ENCODE measurements around the gene ITPR1.

ITPR1 gene

GRCh38 chr3:4817128-4817527, 324.0 kb downstream of the ITPR1 start:
- TF ChIP-seq ZNF146 (tag by site-specific recombination; IDR thresholded peaks at IDR 0.05) (no peak), SETDB1 (IDR thresholded peaks at IDR 0.05; ENCODE audit: insufficient read length, low read length) (peak; percentile 86), ZSCAN18 (tag by site-specific recombination; IDR thresholded peaks at IDR 0.05) (no peak), ZEB2 (tag by site-specific recombination; IDR thresholded peaks at IDR 0.05) (no peak), ZFP41 (tag by site-specific recombination; IDR thresholded peaks at IDR 0.05; ENCODE audit: borderline replicate concordance) (no peak), ZNF37A (tag by site-specific recombination; IDR thresholded peaks at IDR 0.05) (no peak), TSHZ1 (tag by site-specific recombination; IDR thresholded peaks at IDR 0.05; ENCODE audit: borderline replicate concordance) (no peak)
- Histone ChIP-seq H3K4me1 (ENCODE audit: control insufficient read depth, insufficient read depth, low read length) (no peaks in the 10 kb centered on the region), H3K27ac (ENCODE audit: extremely low read depth, low read depth, low read length) (no peak overlapping the region), H3K9me3 (ENCODE audit: control insufficient read depth, insufficient read depth, low read depth, low read length) (no peaks in the 10 kb centered on the region), H3K4me3 (ENCODE audit: low read depth, low read length) (no peak overlapping the region), H3K36me3 (ENCODE audit: control insufficient read depth in 2 of 2, insufficient read depth in 1 of 2, low read length in 2 of 2) (peaks cover 0 to 41% of the 10 kb centered on the region in 2 experiments; a peak in 1 of 3 replicates)
- POLR2A ChIA-PET = no interaction called here
- CTCF ChIA-PET = interaction anchor here (0.6 kb wide), 1 partner anchor 277 kb away, joined by 3 read pairs; no protein-coding TSS in a partner anchor

GRCh38 chr3:4818164-4818563, 325.0 kb downstream of the ITPR1 start:
- ChIA-PET POLR2A (no interaction called here), CTCF (interaction anchor here (1.0 kb wide), 1 partner anchor 19 kb away, joined by 3 read pairs; no protein-coding TSS in a partner anchor)
- Histone ChIP-seq H3K4me3 (ENCODE audit: low read depth, low read length) (no peak overlapping the region), H3K4me1 (ENCODE audit: control insufficient read depth, insufficient read depth, low read length) (no peaks in the 10 kb centered on the region), H3K9me3 (ENCODE audit: control insufficient read depth, insufficient read depth, low read depth, low read length) (no peaks in the 10 kb centered on the region), H3K36me3 (ENCODE audit: control insufficient read depth in 2 of 2, insufficient read depth in 1 of 2, low read length in 2 of 2) (peaks cover 0 to 42% of the 10 kb centered on the region in 2 experiments; a peak in 1 of 3 replicates), H3K27ac (ENCODE audit: extremely low read depth, low read depth, low read length) (no peak overlapping the region)
- TF ChIP-seq HOXD13 (CRISPR knock-in tag; IDR thresholded peaks at IDR 0.05; ENCODE audit: borderline replicate concordance) (no peak), ZNF768 (tag by site-specific recombination; IDR thresholded peaks at IDR 0.05) (no peak), ZNF138 (tag by site-specific recombination; IDR thresholded peaks at IDR 0.05; ENCODE audit: borderline replicate concordance) (no peak), OSR2 (tag by site-specific recombination; IDR thresholded peaks at IDR 0.05) (no peak), REPIN1 (tag by site-specific recombination; IDR thresholded peaks at IDR 0.05; ENCODE audit: low read depth) (no peak), ZNF623 (tag by site-specific recombination; IDR thresholded peaks at IDR 0.05) (no peak), ZNF133 (tag by site-specific recombination; IDR thresholded peaks at IDR 0.05) (no peak), ZNF174 (tag by site-specific recombination; IDR thresholded peaks at IDR 0.05) (no peak), ZNF416 (tag by site-specific recombination; IDR thresholded peaks at IDR 0.05) (no peak), KLF9 (tag by site-specific recombination; IDR thresholded peaks at IDR 0.05; ENCODE audit: low read depth) (no peak), YY1 (tag by site-specific recombination; IDR thresholded peaks at IDR 0.05) (no peak), ZNF433 (tag by site-specific recombination; IDR thresholded peaks at IDR 0.05; ENCODE audit: low read depth) (no peak), ZNF341 (tag by site-specific recombination; IDR thresholded peaks at IDR 0.05; ENCODE audit: low read depth) (no peak)

Measured in HEK293 (cell line).